Spinal cord (tissue), 10 donors: Measurements from ENCODE around the gene PLSCR4. TPM values are rescaled to one million over a fixed set of nuclear protein-coding genes. Genes with fewer than 3 reads are reported as not detected.
"Not testable (repeated sequence)": the region's sequence is repeated elsewhere in the genome, so short reads cannot be mapped to it uniquely, and the experiment has no call there.

ENCODE experiments used
- DNase-seq, 6 donors: peaks; one replicate each; pipeline versions ENCODE4 v3.0.0 to v3.0.0-alpha.2; 2013 to 2015; ENCODE audit warnings: low spot score in 6 of 6, low read depth in 4 of 6
- H3K27ac ChIP-seq: one replicate; pipeline ENCODE4 v1.5.1; 2013; ENCODE audit warnings: low read depth, low read length, control low read depth
- H3K27me3 ChIP-seq: one replicate; pipeline ENCODE4 v1.6.1; 2013; ENCODE audit warnings: low read length; ENCODE audit not compliant: control insufficient read depth, insufficient read depth
- H3K36me3 ChIP-seq: one replicate; pipeline ENCODE4 v1.6.1; 2013; ENCODE audit warnings: low read length; ENCODE audit not compliant: control insufficient read depth, insufficient read depth
- H3K4me1 ChIP-seq: one replicate; pipeline ENCODE4 v1.6.1; 2013; ENCODE audit warnings: low read length; ENCODE audit not compliant: control insufficient read depth, insufficient read depth
- H3K4me3 ChIP-seq: one replicate; pipeline ENCODE4 v1.5.1; 2013; ENCODE audit warnings: low read depth, low read length, control low read depth
- H3K9me3 ChIP-seq: one replicate; pipeline ENCODE4 v1.6.1; 2013; ENCODE audit warnings: low read length; ENCODE audit not compliant: control insufficient read depth, insufficient read depth
- whole genome bisulfite sequencing: methylation state at CpG from one replicate; pipeline ENCODE4 v1.1.5; 2013; ENCODE audit warnings: missing lambda C conversion rate; ENCODE audit not compliant: insufficient coverage; 5-methylcytosine and 5-hydroxymethylcytosine counted together
- long read RNA-seq, 4 donors: transcript quantifications; one replicate each; lab custom pipeline, GENCODE V29; 2026
- polyA plus RNA-seq, 2 donors: library from polyadenylated mRNA; unstranded; fragments of 120-200 nt; gene quantifications; one replicate each; pipeline ENCODE4 v1.2.1, GENCODE V29; 2013; ENCODE audit not compliant: insufficient read length in 2 of 2
- total RNA-seq, 2 donors: library from RNA; depleted of rRNA in 1 of 2; stranded (reverse); fragments of 120-200 nt in 1 of 2; fragments of >200 nt in 1 of 2; gene quantifications; one replicate each; pipeline versions ENCODE4 v1.2.3 to v1.2.4, GENCODE V29; 2013 to 2014
- donor health status: healthy.

PLSCR4 gene, protein sequence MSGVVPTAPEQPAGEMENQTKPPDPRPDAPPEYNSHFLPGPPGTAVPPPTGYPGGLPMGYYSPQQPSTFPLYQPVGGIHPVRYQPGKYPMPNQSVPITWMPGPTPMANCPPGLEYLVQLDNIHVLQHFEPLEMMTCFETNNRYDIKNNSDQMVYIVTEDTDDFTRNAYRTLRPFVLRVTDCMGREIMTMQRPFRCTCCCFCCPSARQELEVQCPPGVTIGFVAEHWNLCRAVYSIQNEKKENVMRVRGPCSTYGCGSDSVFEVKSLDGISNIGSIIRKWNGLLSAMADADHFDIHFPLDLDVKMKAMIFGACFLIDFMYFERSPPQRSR
- total RNA-seq (10 to 100 TPM; 43.8 to 61.3 TPM), polyA plus RNA-seq (10 to 100 TPM; 23.3 to 37.0 TPM)
- long read RNA-seq, donor 1, partial matches to known transcripts = 0 of 6 reads
- long read RNA-seq, donor 1, other reads (novel, unspliced or antisense) = 0 of 6 reads
- long read RNA-seq, donor 2, partial matches to known transcripts = 0 of 3 reads
- long read RNA-seq, donor 2, other reads (novel, unspliced or antisense) = 0 of 3 reads
- long read RNA-seq, donor 3, partial matches to known transcripts = 0 of 4 reads
- long read RNA-seq, donor 3, other reads (novel, unspliced or antisense) = 0 of 4 reads
- long read RNA-seq, donor 4, transcript PLSCR4-201 (9 exons, 3,303 nt) = major isoform, 7 of 8 reads
- long read RNA-seq, donor 4, partial matches to known transcripts = 0 of 8 reads
- long read RNA-seq, donor 4, other reads (novel, unspliced or antisense) = 0 of 8 reads

DNA sequence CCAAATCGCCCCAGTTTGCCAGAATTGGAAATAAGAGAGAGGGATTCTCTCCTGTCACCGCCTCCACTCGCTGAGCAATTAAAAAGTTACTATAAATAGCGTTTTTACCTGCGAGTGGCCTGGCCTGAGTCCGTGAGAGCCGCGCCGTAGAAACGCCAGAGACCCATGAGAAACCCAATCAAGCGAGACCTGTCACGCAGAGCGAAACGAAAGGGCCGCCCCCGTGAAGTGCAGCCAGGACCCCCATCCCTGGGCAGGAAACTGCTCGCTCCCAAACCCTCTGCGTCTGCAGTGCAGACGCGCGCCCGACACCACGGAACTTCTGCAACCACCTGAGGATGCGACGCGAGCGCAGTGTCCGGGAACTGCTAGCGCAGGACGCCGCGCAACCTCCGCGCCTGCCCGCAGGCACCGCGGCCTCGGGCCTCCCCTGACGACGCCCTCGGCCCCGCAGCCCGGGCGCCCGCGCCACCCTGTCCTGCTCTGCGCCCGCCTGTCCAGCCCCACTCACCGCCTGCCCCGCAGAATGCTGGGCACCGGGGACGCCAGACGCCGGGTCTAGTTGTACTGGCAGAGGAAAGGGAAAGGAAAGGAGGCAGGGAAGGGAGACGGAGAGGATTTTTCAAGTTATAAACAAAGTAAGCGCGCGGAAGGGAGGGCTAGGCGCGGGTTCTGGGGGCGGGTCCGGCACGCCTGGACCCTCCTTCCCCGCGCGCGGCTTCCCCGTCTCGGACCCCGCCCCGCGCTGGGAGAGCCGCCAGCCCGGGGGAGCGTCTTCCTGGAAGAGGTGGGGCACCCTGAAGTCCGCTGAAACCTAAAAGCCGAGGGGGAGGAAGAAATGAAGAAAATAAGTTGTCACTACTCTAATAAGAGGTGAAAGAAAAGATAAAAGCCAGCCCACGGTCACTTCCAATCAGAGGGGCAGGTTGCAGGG, at the start of gene PLSCR4:
TSS of gene PLSCR4 (minus strand) at position 657 of the 934 bp plus-strand sequence. CDS start 29,034 bp downstream, outside the sequence.
- Histone ChIP-seq H3K4me1 (peaks cover 13% of the 10 kb centered on the region), H3K4me3 (peak within 1 kb of the TSS; percentile 73), H3K27me3 (peaks cover 3% of the 10 kb centered on the region), H3K36me3 (no peaks in the 10 kb centered on the region), H3K27ac (peak within 1 kb of the TSS; percentile 89), H3K9me3 (peaks cover 4% of the 10 kb centered on the region)
- under 1% methylated on average over 68 of the region's 78 CpGs for WGBS
- peak; percentile 17 to 88 (median 44) for DNase-seq

DNA sequence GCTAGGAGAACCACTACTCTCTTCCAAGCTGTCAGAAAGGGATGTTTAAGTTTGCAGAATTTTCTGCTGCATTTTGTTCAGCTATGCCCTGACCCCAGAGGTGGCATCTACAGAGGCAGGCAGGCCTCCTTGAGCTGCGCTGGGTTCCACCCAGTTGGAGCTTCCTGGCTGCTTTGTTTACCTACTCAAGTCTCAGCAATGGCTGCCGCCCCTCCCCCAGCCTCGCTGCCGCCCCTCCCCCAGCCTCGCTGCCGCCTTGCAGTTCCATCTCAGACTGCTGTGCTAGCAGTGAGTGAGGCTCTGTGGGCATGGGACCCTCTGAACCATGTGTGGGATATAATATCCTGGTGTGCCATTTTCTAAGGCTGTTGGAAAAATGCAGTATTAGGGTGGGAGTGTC, 42.5 kb upstream of the PLSCR4 start:
- H3K27me3 ChIP-seq, H3K36me3 ChIP-seq, H3K27ac ChIP-seq: not testable (repeated sequence)

DNA sequence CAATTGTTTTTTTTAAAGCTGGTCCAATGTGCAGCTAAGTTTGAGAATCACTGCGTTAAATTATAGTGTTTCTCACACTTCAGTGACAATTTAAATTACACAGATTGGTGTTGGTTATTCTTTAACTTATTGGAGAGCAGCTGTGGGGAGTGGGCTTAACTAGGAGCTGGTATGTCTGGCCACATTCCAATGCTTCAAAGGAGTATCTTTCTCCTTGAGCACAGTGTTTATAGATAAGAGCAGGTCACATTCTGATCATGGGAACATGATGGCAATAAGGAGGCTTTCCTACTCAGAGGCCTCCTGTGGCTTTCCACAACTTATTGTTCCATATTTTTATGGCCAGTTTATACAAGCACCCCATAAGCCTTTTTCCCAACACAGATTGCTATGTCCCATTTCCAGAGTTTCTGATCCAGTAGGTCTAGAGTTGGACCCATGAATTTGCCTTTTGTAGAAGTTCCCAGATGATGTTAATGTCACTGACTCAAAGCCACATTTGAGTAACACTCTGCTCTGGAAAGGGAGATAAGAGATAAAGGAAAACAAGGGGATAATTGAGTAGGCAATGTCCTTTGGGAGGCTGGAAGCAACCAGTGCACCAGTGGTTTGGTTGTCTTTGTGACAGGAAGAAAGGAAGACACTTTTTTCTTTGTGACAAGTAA, 33.0 kb upstream of the PLSCR4 start:
- Histone ChIP-seq H3K9me3 (no peaks in the 10 kb centered on the region), H3K4me1 (no peaks in the 10 kb centered on the region), H3K27ac (no peak overlapping the region), H3K4me3 (no peak overlapping the region), H3K36me3 (no peaks in the 10 kb centered on the region), H3K27me3 (no peaks in the 10 kb centered on the region)
- no peak for DNase-seq
- WGBS = no CpG with 5 or more reads among the region's 1 CpG

More for the DNA sequence above, 42.5 kb upstream of the PLSCR4 start:
- 98% methylated on average over 4 of the region's 6 CpGs for WGBS
- not testable (repeated sequence) for H3K4me1 ChIP-seq, H3K9me3 ChIP-seq, H3K4me3 ChIP-seq, DNase-seq

DNA sequence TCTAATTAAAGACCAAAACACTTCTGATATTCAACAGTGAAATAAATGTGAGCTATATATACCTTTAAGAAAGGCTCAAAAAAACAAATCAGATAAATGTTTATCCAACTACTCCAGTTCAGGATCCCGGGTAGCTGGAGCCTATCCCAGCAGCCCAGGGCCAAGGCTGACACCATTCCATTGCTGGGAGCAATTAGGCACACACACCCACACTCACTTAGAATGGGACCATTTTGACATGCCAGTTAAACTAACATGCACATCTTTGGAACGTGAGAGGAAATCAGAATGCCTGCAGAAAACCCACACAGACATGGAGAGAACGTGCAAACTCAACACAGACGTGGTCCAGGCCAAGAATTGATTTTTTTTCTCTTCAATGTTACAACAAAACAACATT, 30.0 kb upstream of the PLSCR4 start:
- Histone ChIP-seq H3K27ac (no peak overlapping the region), H3K4me3 (no peak overlapping the region), H3K4me1 (no peaks in the 10 kb centered on the region), H3K36me3 (no peaks in the 10 kb centered on the region), H3K27me3 (no peaks in the 10 kb centered on the region), H3K9me3 (no peaks in the 10 kb centered on the region)
- WGBS = 48% methylated on average over 4 of the region's 4 CpGs
- peak in 2 of 6 donors; percentile 6 to 77 for DNase-seq

DNA sequence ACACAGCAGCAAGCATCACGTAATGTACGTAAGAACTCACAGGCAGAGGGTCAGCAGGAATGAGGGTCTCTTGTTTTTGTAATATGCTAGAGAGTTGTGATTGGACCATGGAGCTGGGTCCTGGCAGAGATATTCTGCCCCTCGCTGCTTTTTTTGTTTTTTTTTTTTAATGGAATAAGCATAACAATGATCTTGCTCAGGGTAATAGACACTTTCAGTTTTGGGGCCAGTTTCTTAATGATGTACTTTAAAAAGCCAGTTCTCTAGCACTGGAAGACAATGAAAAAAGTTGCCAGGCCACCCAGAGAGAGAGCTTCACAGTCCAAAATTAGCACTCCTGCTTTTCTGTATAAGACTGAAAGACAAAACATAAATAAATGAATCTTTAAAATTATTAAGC, 29.0 kb upstream of the PLSCR4 start:
- Histone ChIP-seq H3K4me1 (no peaks in the 10 kb centered on the region), H3K9me3 (no peaks in the 10 kb centered on the region), H3K27me3 (no peaks in the 10 kb centered on the region), H3K27ac (no peak overlapping the region), H3K36me3 (no peaks in the 10 kb centered on the region), H3K4me3 (no peak overlapping the region)
- 24% methylated on average over 3 of the region's 3 CpGs for WGBS
- peak in 1 of 6 donors; percentile 65 for DNase-seq

DNA sequence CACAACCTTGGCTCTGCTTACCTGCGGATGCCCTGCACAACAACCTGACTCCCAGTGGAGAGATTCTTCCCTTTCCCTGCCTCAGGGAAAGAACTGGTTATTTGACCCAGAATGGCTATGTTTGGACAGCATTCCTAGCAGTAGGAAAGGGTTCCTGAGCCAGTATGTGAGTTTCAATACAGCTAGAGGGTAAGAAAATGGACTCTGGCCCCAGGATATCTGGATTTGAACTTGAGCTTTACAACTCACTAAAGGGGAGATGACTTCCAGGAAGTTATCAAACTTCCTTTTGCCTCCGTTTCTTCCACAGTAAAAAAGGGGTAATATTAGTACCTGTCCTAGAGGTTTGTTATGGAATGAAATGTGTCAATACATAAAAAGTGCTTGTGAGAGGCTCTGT, 28.1 kb upstream of the PLSCR4 start:
- DNase-seq = no peak
- 86% methylated on average over 1 of the region's 2 CpGs for whole genome bisulfite sequencing
- no peak overlapping the region for H3K27ac ChIP-seq
- H3K4me3 ChIP-seq = no peak overlapping the region
- H3K36me3 ChIP-seq = no peaks in the 10 kb centered on the region
- no peaks in the 10 kb centered on the region for H3K4me1 ChIP-seq
- no peaks in the 10 kb centered on the region for H3K9me3 ChIP-seq
- H3K27me3 ChIP-seq = no peaks in the 10 kb centered on the region

DNA sequence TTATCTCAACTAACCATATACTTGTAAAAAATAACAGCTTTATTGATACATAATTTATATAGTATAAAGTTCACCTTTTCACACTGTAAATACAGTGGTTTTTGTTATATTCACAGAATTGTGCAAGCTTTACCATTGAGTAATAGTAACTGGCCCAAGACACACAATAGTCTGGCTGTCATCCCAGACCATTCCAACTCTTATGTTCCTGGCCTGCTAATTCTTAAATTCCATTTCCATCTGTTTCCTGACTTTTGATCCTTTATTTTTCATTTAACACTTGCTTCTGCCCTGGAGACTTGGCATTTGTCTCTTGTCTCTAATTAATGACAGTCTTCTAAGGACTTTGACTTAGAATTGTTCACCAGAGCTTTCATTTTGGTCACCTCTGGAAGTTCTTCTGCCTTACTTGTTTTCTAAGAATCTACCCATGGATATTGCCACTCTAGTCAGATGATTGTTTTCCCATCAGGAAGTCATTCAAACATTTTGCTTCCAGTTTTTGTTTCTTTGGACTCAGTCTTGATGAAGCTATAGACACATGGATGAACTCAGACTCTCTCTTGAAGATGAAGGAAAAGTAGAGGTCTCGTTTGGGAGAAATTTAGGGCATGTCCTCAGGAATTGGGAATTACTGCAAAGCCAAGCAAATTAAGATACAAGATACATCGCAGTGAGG, 27.2 kb upstream of the PLSCR4 start:
- peak in 1 of 6 donors; percentile 63 for DNase-seq
- H3K9me3 ChIP-seq = no peaks in the 10 kb centered on the region
- no peaks in the 10 kb centered on the region for H3K4me1 ChIP-seq
- H3K4me3 ChIP-seq = no peak overlapping the region
- no peaks in the 10 kb centered on the region for H3K36me3 ChIP-seq
- H3K27ac ChIP-seq = peak overlapping the region; percentile 2
- no peaks in the 10 kb centered on the region for H3K27me3 ChIP-seq
- WGBS = 89% methylated on average over 2 of the region's 2 CpGs

DNA sequence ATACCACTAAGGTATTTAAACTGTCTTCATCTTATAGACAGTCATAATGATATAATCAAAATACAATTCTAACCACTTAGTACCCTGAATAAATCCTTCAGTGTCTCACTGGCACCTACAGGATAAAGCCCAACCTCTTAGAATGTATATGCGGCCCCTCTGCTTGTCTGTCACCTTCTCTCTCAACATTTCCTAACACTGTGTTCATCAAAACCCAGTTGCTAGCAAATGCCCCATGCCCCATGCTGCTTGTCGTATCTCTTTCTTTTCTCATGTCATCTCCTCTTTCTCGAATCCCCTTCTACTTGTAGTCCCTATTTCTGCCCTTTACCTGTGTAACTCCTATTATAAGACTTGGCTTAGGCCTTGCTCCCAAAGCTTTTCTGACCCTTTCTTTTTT, 24.6 kb upstream of the PLSCR4 start:
- no peaks in the 10 kb centered on the region for H3K36me3 ChIP-seq
- H3K9me3 ChIP-seq = no peaks in the 10 kb centered on the region
- peak overlapping the region; percentile 88 for H3K27ac ChIP-seq
- H3K4me3 ChIP-seq = no peak overlapping the region
- no peaks in the 10 kb centered on the region for H3K4me1 ChIP-seq
- 93% methylated on average over 3 of the region's 3 CpGs for WGBS
- no peak for DNase-seq
- H3K27me3 ChIP-seq = no peaks in the 10 kb centered on the region
